RWPE1 (cell line): ENCODE measurements around the gene RHBDD3.

Experiments
- CTCF ChIA-PET: fragments of 350-600 bp; sonication (Branson Sonifier 250); formaldehyde crosslinking; extraction: SDS; loops from one replicate; lab custom pipeline; 2021; lab: Yijun Ruan, JAX
- POLR2A ChIA-PET: fragments of 400-600 bp; formaldehyde crosslinking; extraction: SDS; loops from one replicate; lab custom pipeline; 2020; ENCODE audit warnings: antibody characterized with exemption; ENCODE audit not compliant: low non-redundant PET; lab: Yijun Ruan, JAX
- DNase-seq: peaks from one replicate; pipeline ENCODE4 v3.0.0; 2012; ENCODE audit warnings: low spot score
- H3K27ac ChIP-seq: fragments of 450-650 bp; 2 replicates; pipeline ENCODE4 v1.5.1; 2017
- TF ChIP-seq, protein P1 (sequence below): fragments of 450-650 bp; conservative IDR thresholded peaks from 2 replicates; pipeline ENCODE4 v1.5.1; 2017; ENCODE audit warnings: low read depth, mild to moderate bottlenecking

Gene RHBDD3

DNA sequence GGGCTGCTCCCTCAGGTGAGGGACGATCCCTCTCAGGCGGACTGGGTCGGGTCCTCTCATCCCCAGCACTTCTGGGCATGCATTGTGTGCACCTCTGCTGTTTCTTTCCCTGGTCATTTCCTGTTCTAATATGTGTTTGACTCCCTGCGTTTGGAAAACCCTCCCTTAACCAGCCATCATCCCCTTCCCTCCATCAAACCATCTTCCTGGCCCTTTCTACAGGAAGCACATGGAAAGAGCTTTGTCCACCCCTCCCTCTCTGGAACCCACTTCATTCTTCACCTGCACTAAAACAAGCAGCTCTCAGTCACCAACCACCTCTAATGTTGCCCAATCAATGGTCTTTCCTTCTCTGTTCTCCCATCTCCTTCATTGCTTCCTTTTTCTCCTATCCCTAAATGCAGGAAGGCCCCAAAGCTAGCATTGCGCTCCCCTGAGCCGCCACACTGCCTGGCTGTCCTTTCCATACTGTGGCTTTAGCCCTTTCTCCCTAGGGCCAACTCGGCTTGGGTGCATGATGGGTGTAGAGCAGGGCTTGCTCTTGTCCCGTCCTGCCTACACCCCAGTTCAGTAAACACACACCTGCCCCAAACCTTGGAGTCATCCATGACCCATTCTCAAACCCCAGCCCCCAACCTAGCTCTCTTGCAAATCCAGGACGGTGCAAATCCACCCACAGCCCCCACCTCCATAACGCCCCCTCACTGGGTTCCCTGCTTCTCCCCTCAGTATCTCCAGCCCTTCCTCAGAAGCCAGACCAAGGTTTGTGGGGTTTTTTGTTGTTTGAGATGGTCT is 33.2 kb upstream of the RHBDD3 start:
- ChIA-PET CTCF (no interaction called here), POLR2A (no interaction called here)
- DNase-seq = no peak
- peak overlapping the region; percentile 66 for H3K27ac ChIP-seq
- TF ChIP-seq, protein P1, sequence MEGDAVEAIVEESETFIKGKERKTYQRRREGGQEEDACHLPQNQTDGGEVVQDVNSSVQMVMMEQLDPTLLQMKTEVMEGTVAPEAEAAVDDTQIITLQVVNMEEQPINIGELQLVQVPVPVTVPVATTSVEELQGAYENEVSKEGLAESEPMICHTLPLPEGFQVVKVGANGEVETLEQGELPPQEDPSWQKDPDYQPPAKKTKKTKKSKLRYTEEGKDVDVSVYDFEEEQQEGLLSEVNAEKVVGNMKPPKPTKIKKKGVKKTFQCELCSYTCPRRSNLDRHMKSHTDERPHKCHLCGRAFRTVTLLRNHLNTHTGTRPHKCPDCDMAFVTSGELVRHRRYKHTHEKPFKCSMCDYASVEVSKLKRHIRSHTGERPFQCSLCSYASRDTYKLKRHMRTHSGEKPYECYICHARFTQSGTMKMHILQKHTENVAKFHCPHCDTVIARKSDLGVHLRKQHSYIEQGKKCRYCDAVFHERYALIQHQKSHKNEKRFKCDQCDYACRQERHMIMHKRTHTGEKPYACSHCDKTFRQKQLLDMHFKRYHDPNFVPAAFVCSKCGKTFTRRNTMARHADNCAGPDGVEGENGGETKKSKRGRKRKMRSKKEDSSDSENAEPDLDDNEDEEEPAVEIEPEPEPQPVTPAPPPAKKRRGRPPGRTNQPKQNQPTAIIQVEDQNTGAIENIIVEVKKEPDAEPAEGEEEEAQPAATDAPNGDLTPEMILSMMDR = no peak

- TF ChIP-seq, protein P1 = no peak
- no peak for DNase-seq
- H3K27ac ChIP-seq = peak overlapping the region; percentile 66
- CTCF ChIA-PET = no interaction called here
- POLR2A ChIA-PET = no interaction called here
Measured at GRCh38 chr22:29300467-29300806, 32.7 kb upstream of the RHBDD3 start.

- H3K27ac ChIP-seq = peak overlapping the region; percentile 42
- ChIA-PET CTCF (interaction anchor here (0.6 kb wide), 2 partner anchors 84 to 304 kb away, joined by 3 to 4 read pairs; no protein-coding TSS in a partner anchor), POLR2A (no interaction called here)
- no peak for DNase-seq
- TF ChIP-seq, protein P1 = no peak
Measured at GRCh38 chr22:29299136-29299900, 31.5 kb upstream of the RHBDD3 start.

DNA sequence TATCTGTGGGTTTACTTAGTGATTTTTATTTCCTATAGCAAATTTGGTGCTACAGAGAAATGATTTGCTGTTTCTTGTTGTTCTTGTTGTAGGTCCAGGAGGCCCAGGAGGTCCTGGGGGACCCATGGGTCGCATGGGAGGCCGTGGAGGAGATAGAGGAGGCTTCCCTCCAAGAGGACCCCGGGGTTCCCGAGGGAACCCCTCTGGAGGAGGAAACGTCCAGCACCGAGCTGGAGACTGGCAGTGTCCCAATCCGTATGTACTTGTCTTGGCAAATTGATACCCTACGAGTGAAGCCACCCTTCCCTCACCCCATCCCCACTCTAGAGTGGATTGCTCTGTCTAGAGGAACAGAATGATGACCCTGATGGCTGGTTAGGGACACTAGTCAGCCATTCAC is 30.9 kb upstream of the RHBDD3 start:
- H3K27ac ChIP-seq = peak overlapping the region; percentile 42
- POLR2A ChIA-PET = no interaction called here
- TF ChIP-seq, protein P1 = no peak
- DNase-seq = no peak
- CTCF ChIA-PET = interaction anchor here (0.6 kb wide), 1 partner anchor 303 kb away, joined by 3 read pairs; no protein-coding TSS in a partner anchor

GRCh38 chr22:29292379-29292778 is 24.6 kb upstream of the RHBDD3 start:
- POLR2A ChIA-PET = no interaction called here
- CTCF ChIA-PET = no interaction called here
- TF ChIP-seq, protein P1 = no peak
- no peak for DNase-seq
- no peak overlapping the region for H3K27ac ChIP-seq

DNA sequence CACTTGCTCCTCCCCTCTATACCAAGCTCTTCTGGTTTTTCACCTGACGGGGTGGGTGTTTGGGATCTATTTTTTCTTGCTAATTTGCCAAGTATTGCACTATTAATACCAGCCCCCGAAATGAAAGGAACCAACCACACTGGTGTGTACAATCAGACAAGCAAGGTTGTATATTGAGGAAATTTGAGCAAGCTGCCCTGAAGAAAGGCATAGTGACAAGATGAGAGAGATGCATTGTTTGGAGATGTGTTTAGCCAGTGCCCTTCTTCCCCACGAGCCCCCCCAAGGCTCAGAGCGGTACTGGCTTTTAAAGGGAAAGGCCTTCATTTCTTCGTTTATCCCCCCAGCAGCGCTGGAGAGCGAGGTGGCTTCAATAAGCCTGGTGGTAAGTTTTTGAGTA is 23.4 kb upstream of the RHBDD3 start:
- H3K27ac ChIP-seq = no peak overlapping the region
- TF ChIP-seq, protein P1 = no peak
- DNase-seq = no peak
- CTCF ChIA-PET = no interaction called here
- POLR2A ChIA-PET = no interaction called here
